Stimulated activated CD8-positive, alpha-beta memory T cell treated with anti-CD3 and anti-CD28 coated beads, Interleukin-15, amount 100 ng/mL, for 24 hours (primary cell): ENCODE data around the gene CYP2E1.
"Not testable (repeated sequence)": the region's sequence is repeated elsewhere in the genome, so short reads cannot be mapped to it uniquely, and the experiment has no call there.

Source experiments
- DNase-seq: peaks from one replicate; pipeline ENCODE4 v3.0.0-alpha.2; 2020; ENCODE audit warnings: low read depth

Gene CYP2E1

GRCh38 chr10:133526957-133527588 is at the start of gene CYP2E1:
TSS of gene CYP2E1 (plus strand) at chr10:133527363. CDS start at chr10:133527396, 33 bp downstream.
- DNase-seq: no peak

- no peak for DNase-seq
These were observed 46.0 kb upstream of the CYP2E1 start for GRCh38 chr10:133481086-133481643.

- DNase-seq: no peak
These were observed 45.5 kb upstream of the CYP2E1 start for GRCh38 chr10:133481657-133482056.

- no peak for DNase-seq
These were observed 42.3 kb upstream of the CYP2E1 start for GRCh38 chr10:133484818-133485217.

GRCh38 chr10:133487085-133487484 is 40.1 kb upstream of the CYP2E1 start:
- no peak for DNase-seq

- no peak for DNase-seq
These were observed 38.8 kb upstream of the CYP2E1 start for GRCh38 chr10:133488354-133488753.

- no peak for DNase-seq
These were observed 37.2 kb upstream of the CYP2E1 start for GRCh38 chr10:133489816-133490588.

DNA sequence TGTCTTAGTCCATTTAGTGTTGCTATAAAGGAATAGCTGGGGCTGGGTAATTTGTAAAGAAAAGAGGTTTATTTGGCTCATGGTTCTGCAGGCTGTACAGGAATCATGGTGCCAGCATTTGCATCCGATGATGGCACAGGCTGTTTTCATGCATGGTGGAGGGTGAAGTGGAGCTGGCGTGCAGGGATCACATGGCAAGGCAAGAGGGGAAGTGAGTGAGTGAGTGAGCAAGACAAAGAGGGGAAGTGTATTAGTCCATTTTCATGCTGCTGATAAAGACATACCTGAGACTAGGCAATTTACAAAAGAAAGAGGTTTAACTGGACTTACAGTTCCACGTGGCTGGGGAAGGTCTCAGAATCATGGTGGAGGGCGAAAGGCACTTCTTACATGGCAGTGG is 33.6 kb upstream of the CYP2E1 start:
- not testable (repeated sequence) for DNase-seq

DNA sequence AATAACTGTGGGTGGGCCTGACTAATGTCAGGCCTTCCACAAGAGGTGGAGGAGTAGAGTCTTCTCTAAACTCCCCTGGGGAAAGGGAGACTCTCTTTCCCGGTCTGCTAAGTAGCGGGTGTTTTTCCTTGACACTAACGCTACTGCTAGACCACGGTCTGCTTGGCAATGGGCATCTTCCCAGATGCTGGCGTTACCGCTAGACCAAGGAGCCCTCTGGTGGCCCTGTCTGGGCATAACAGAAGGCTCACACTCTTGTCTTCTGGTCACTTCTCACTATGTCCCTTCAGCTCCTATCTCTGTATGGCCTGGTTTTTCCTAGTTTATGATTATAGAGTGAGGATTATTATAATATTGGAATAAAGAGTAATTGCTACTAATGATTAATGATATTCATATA is 29.8 kb upstream of the CYP2E1 start:
- DNase-seq: not testable (repeated sequence)

DNA sequence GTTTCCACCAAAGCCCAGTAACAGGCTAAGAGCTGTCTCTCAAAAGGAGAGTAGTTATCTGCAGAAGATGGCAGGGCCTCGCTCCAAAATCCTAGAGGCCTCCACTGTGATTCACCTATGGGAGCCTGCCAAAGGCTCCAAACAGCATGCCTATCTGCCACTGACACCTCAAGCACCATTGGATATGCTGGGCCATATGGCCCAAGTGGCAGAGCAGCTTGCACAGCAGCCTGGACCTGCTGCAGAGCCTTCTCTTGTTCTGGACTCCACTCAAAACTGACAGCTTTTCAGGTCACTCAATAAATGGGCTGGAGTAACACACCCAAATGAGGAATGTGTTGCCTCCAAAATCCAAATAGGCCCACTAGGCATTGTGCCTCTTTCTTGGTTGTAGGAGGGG is 28.0 kb upstream of the CYP2E1 start:
- not testable (repeated sequence) for DNase-seq

DNA sequence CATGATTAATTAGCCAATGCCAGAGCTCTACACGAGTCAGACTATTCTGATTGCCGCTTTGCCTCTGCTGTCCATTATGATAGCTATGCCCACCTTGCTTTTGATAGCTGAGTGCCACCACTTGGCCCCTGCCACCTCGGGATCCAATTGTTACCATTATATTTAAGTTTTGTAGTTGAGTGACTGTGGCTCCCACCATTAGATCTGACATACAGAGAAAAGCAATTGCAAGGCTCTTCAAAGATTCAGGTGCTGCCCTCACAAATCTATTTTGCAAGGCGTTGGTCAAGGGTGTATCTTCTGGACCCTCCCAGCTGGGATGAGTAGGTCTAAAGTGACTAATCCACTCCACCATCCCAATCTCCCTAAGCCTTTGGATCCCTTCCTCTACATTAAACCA is 26.3 kb upstream of the CYP2E1 start:
- not testable (repeated sequence) for DNase-seq

GRCh38 chr10:133509700-133510099 is 17.5 kb upstream of the CYP2E1 start:
- no peak for DNase-seq

DNA sequence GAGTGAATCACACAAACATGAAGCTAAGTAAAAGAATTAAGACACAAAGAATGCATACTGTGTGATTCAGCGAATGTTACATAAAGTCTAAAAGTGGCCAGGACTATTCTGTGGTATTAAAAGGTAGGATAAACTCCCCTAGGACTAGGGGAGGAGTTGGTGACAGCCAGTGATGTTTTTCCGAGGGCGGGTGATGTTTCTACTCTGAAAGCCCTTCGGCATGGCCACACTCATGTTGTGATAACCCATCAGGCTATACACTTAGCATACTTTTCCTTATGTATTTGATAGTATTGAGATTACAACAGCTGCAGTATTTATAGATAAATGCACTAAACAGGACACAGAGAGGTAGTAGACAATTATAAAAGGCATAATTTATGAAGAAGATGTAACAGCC is 15.8 kb upstream of the CYP2E1 start:
- DNase-seq: no peak

GRCh38 chr10:133511907-133512528 is 15.1 kb upstream of the CYP2E1 start:
- no peak for DNase-seq

GRCh38 chr10:133515471-133515870 is 11.7 kb upstream of the CYP2E1 start:
- no peak for DNase-seq

DNA sequence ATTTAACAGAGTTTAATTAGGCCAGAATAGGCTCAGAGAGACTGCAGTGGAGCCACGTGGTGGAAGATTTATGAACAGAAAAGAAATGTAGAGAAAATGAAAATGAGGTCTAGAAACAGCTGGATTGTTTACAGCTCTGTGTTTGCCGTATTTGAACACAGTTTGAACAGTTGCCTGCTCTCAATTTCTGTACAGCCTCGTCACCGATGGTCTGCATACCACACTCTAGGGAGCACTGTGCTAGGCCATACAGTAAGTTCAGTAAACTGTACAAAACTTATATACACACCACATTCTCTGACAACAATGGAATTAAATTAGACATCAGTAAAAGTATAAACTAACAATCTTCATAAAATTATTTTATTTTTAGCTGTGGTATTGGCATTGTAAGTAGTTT is 11.1 kb upstream of the CYP2E1 start:
- no peak for DNase-seq

DNA sequence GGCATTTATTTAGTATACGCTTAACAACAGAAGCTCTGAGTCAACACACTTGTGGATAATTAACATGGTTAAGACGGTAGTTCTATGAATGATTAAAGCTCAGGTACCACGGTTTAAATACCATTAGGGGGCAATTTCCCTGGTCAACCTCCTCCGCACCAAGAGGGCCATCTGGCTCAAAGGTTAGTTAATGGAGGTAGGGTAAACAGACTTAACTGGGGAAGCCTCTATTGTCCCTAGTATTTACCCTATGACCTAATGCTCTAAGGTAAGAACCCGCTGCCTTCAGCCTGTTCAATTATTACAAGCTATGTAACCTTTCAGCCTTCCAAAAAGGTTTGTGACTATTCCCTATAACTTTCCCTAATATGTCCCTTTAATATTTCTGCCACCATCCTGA is 8.6 kb upstream of the CYP2E1 start:
- DNase-seq: not testable (repeated sequence)

GRCh38 chr10:133520193-133520738 is 6.9 kb upstream of the CYP2E1 start:
- DNase-seq: peak; percentile 98

DNA sequence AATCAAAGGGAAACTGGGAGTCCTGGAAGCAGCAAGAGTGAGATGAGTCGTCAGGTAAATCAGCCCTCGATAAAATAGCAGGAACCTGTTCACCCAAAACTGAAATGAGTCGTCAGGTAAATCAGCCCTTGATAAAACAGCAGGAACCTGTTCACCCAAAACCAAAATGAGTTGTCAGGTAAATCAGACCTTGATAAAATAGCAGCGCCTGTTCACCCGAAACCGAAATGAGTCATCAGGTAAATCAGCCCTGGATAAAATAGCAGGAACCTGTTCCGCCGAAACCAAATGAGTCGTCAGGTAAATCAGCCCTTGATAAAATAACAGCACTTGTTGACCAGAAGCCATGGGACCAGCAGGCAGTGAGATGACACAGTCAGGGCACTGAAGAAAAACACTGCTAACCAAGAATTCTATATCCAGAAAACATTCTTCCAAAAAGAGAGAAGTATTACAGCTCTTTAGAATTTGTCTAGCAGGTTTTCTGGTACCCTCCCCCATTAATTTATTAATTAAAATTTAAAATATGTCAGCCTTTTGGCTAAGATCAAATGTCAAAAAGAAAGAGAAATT is 3.4 kb upstream of the CYP2E1 start:
- DNase-seq: no peak

- DNase-seq: no peak
These were observed 1.7 kb upstream of the CYP2E1 start for GRCh38 chr10:133525444-133525843.

- no peak for DNase-seq
These were observed 658 bp downstream of the CYP2E1 start for GRCh38 chr10:133527771-133528271.

DNA sequence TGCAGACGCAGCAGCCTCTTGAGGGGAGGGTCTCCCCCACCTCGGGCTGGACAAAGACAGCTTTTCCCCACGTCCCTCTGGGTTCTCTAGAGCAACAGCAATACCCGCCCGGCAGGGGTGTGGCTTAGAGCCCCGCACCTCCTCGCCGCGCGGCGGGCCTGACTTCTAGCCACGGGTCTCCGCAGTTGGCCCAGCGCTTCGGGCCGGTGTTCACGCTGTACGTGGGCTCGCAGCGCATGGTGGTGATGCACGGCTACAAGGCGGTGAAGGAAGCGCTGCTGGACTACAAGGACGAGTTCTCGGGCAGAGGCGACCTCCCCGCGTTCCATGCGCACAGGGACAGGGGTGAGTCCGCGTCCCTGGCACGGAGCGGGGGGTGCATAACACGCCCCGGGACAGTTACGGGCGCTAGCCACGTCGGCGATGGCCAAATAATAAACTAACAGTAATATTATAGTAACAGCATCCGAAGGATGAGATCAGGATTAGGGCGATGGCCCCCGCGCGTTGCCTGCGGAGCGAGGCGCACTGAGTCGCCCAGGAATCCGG is 1.2 kb downstream of the CYP2E1 start:
- DNase-seq: no peak
